GM12878 (cell line): ENCODE results near the gene GJA1.

Experiments used
- CBX5 ChIP-seq: sonication (generic); IDR thresholded peaks from 2 replicates; pipeline ENCODE4 v1.6.1; 2016; ENCODE audit warnings: low read depth, moderate library complexity, mild to moderate bottlenecking, inconsistent platforms
- EP300 ChIP-seq, 2 experiments: fragments of 150-350 bp in 1 of 2; IDR thresholded peaks; 2 replicates each; pipeline ENCODE4 v1.6.1; 2011 to 2012; ENCODE audit warnings: low read depth in 2 of 2, low read length in 2 of 2, borderline replicate concordance in 1 of 2, improper control_type of control experiment in 1 of 2, inconsistent platforms in 1 of 2; ENCODE audit not compliant: control insufficient read depth in 1 of 2
- FOXK2 ChIP-seq: fragments of 450-650 bp; IDR thresholded peaks from 2 replicates; pipeline ENCODE4 v1.6.1; 2017; ENCODE audit warnings: mild to moderate bottlenecking, moderate library complexity
- POLR2A ChIP-seq: IDR thresholded peaks from 2 replicates; pipeline ENCODE4 v1.6.1; 2011; ENCODE audit warnings: low read depth, mild to moderate bottlenecking, low read length
- TBL1XR1 ChIP-seq: IDR thresholded peaks from 2 replicates; pipeline ENCODE4 v1.6.1; 2012; ENCODE audit warnings: low read depth, low read length, improper control_type of control experiment
- YY1 ChIP-seq: IDR thresholded peaks from 2 replicates; pipeline ENCODE4 v1.6.1; 2011; ENCODE audit warnings: low read depth, mild to moderate bottlenecking, low read length
- TF ChIP-seq, protein P1 (sequence below), 3 experiments: IDR thresholded peaks in 2 of 3; conservative IDR thresholded peaks in 1 of 3; 2 replicates each; pipeline ENCODE4 v1.5.1; 2011; ENCODE audit warnings: low read depth in 3 of 3, low read length in 3 of 3, mild to moderate bottlenecking in 3 of 3, control low read depth in 2 of 3, moderate library complexity in 2 of 3, inconsistent platforms in 1 of 3, mixed read lengths in 1 of 3; ENCODE audit not compliant: control insufficient read depth in 2 of 3, insufficient read depth in 1 of 3; ENCODE audit errors: extremely low read depth in 1 of 3
- TF ChIP-seq, protein P2 (sequence below): IDR thresholded peaks from 2 replicates; pipeline ENCODE4 v1.6.1; 2012; ENCODE audit warnings: low read depth, low read length, improper control_type of control experiment
- TF ChIP-seq, protein P3 (sequence below): fragments of 450-650 bp; IDR thresholded peaks from 2 replicates; pipeline ENCODE4 v1.6.1; 2014; ENCODE audit warnings: mild to moderate bottlenecking

DNA sequence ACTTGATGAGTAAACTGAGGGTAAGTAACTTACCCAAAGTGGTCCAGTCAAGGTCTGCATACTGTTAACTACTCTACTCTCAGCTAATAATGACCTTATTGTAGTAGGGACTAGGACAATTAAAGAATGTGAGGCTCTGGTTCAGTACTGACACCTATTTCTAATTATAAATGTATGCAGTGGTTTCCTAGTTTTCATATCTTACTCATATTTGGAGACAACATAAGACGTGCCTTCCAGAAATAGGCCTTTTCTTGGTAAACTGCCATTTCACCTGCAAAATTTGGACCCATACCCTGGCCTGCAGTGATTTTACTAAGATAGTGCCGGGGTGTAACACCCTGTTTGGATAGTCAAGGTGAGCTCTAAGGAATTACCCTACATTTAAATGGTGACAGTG lies 24.7 kb downstream of the GJA1 start:
- TF ChIP-seq CBX5, result no peak
- TF ChIP-seq, protein P1, sequence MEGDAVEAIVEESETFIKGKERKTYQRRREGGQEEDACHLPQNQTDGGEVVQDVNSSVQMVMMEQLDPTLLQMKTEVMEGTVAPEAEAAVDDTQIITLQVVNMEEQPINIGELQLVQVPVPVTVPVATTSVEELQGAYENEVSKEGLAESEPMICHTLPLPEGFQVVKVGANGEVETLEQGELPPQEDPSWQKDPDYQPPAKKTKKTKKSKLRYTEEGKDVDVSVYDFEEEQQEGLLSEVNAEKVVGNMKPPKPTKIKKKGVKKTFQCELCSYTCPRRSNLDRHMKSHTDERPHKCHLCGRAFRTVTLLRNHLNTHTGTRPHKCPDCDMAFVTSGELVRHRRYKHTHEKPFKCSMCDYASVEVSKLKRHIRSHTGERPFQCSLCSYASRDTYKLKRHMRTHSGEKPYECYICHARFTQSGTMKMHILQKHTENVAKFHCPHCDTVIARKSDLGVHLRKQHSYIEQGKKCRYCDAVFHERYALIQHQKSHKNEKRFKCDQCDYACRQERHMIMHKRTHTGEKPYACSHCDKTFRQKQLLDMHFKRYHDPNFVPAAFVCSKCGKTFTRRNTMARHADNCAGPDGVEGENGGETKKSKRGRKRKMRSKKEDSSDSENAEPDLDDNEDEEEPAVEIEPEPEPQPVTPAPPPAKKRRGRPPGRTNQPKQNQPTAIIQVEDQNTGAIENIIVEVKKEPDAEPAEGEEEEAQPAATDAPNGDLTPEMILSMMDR (IDR thresholded peaks at IDR 0.05 in 2 of 3, conservative IDR thresholded peaks at IDR 0.05 in 1 of 3; ENCODE audit: control insufficient read depth in 2 of 3, extremely low read depth in 1 of 3, insufficient read depth in 1 of 3, low read depth in 3 of 3, low read length in 3 of 3), result no peak
- no peak for TF ChIP-seq YY1
- TF ChIP-seq, protein P2, sequence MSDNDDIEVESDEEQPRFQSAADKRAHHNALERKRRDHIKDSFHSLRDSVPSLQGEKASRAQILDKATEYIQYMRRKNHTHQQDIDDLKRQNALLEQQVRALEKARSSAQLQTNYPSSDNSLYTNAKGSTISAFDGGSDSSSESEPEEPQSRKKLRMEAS, result no peak
- TF ChIP-seq, protein P3, sequence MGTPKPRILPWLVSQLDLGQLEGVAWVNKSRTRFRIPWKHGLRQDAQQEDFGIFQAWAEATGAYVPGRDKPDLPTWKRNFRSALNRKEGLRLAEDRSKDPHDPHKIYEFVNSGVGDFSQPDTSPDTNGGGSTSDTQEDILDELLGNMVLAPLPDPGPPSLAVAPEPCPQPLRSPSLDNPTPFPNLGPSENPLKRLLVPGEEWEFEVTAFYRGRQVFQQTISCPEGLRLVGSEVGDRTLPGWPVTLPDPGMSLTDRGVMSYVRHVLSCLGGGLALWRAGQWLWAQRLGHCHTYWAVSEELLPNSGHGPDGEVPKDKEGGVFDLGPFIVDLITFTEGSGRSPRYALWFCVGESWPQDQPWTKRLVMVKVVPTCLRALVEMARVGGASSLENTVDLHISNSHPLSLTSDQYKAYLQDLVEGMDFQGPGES, result no peak
- TF ChIP-seq POLR2A, result no peak
- no peak for TF ChIP-seq TBL1XR1
- TF ChIP-seq FOXK2, result no peak
- TF ChIP-seq EP300 (IDR thresholded peaks at IDR 0.05; ENCODE audit: borderline replicate concordance in 1 of 2, control insufficient read depth in 1 of 2, low read depth in 2 of 2, low read length in 2 of 2), result no peak
